ENCODE results near the gene KCNE3. TPM values are rescaled to one million over a fixed set of nuclear protein-coding genes. Genes with fewer than 3 reads are reported as not detected.

KCNE3 gene, protein sequence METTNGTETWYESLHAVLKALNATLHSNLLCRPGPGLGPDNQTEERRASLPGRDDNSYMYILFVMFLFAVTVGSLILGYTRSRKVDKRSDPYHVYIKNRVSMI
- total RNA-seq (2014; rRNA removed; shearing (Covaris generic)) (4.3 and 10.6 TPM in 2 replicates), polyA plus RNA-seq (2016; fragmentation: Nextera tagmentation; extraction: Ambion mirVana) (2.3 and 2.4 TPM in 2 replicates)
- long read RNA-seq = 0 reads

DNA sequence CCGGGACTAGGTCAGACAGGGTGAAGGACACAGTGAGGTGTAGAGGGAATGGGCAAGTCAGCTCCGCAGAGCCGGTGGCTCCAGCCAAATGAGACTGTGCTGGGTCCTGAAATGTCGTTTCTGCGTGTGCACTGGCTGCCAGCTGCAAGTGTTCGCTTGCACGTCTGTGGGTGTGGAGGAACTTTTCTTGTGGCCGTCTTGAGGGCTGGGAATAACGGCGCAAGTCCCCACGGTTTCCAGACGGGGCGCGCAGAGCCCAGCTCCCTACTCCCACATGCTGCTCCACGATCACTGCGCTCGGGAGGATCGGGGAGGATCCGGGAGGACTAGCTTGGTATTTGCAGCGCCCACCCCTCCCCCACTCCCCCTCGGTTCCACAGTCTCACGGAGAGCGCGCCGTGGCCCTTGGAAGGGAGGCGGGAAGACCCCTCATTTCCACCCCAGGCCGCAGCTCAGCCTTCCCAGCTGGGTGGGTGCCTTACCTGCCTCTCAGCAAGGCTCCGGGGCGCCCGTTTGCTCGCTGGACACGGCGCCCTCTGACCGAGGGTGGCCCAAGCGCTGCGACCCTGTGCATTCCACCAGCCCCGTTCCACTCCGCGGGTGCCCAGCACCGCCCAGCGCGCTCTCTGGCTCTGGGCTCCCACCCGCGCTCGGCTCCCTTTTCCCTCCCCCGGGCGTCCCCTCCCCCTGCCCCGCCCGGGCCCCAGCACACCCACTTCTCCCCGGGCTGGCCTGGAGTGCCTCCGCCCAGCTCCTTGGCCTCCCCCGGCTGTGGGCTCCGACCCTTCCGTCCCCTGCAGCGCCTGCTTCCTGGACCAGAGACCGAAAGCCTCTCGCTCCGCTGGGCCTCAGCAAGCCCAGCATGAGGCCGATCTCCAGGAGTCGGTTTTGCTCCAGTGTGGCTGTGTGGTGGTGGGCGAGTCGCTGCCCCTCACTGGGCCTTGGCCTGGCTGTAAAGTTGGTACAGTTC is at the start of gene KCNE3:
KCNE3 (minus strand) TSS at position 634 of the 970 bp plus-strand sequence. CDS start 9,986 bp downstream, outside the sequence.
- H3K27ac Mint-ChIP-seq = peak within 1 kb of the TSS; percentile 24; the same call in 1 of the 2 replicates

More for the DNA sequence above, at the start of gene KCNE3:
- Histone ChIP-seq H3K4me1 (ENCODE audit: insufficient read depth) (peaks cover 13% of the 10 kb centered on the region), H3K27me3 (ENCODE audit: insufficient read depth) (peaks cover 11% of the 10 kb centered on the region; the same call in 1 of the 2 replicates), H2AFZ (peak within 1 kb of the TSS; percentile 97), H3F3A (replicated peaks; ENCODE audit: low read depth) (no peaks in the 10 kb centered on the region), H3K9me2 (ENCODE audit: insufficient read depth) (peaks cover 19% of the 10 kb centered on the region), H3K36me3 (ENCODE audit: insufficient read depth) (no peaks in the 10 kb centered on the region), H4K20me1 (replicated peaks; ENCODE audit: insufficient read depth) (no peaks in the 10 kb centered on the region), H3K4me2 (peak within 1 kb of the TSS; percentile 84), H3K79me2 (replicated peaks; ENCODE audit: insufficient read depth) (no peaks in the 10 kb centered on the region), H3K27ac (ENCODE audit: low read depth) (no peak within 1 kb of the TSS), H3K4me3 (peak within 1 kb of the TSS; percentile 72)
- TF ChIP-seq JUNB (IDR thresholded peaks at IDR 0.05; ENCODE audit: unreplicated experiment) = no peak
- no peak for TF ChIP-seq NANOG (IDR thresholded peaks at IDR 0.05; ENCODE audit: borderline replicate concordance)
- TF ChIP-seq POLR2AphosphoS5 (IDR thresholded peaks at IDR 0.05; ENCODE audit: low read depth) = no peak
- TF ChIP-seq, protein P1, sequence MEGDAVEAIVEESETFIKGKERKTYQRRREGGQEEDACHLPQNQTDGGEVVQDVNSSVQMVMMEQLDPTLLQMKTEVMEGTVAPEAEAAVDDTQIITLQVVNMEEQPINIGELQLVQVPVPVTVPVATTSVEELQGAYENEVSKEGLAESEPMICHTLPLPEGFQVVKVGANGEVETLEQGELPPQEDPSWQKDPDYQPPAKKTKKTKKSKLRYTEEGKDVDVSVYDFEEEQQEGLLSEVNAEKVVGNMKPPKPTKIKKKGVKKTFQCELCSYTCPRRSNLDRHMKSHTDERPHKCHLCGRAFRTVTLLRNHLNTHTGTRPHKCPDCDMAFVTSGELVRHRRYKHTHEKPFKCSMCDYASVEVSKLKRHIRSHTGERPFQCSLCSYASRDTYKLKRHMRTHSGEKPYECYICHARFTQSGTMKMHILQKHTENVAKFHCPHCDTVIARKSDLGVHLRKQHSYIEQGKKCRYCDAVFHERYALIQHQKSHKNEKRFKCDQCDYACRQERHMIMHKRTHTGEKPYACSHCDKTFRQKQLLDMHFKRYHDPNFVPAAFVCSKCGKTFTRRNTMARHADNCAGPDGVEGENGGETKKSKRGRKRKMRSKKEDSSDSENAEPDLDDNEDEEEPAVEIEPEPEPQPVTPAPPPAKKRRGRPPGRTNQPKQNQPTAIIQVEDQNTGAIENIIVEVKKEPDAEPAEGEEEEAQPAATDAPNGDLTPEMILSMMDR (conservative IDR thresholded peaks at IDR 0.05; ENCODE audit: low read depth in 2 of 2) = no peak
- TF ChIP-seq, protein P2, sequence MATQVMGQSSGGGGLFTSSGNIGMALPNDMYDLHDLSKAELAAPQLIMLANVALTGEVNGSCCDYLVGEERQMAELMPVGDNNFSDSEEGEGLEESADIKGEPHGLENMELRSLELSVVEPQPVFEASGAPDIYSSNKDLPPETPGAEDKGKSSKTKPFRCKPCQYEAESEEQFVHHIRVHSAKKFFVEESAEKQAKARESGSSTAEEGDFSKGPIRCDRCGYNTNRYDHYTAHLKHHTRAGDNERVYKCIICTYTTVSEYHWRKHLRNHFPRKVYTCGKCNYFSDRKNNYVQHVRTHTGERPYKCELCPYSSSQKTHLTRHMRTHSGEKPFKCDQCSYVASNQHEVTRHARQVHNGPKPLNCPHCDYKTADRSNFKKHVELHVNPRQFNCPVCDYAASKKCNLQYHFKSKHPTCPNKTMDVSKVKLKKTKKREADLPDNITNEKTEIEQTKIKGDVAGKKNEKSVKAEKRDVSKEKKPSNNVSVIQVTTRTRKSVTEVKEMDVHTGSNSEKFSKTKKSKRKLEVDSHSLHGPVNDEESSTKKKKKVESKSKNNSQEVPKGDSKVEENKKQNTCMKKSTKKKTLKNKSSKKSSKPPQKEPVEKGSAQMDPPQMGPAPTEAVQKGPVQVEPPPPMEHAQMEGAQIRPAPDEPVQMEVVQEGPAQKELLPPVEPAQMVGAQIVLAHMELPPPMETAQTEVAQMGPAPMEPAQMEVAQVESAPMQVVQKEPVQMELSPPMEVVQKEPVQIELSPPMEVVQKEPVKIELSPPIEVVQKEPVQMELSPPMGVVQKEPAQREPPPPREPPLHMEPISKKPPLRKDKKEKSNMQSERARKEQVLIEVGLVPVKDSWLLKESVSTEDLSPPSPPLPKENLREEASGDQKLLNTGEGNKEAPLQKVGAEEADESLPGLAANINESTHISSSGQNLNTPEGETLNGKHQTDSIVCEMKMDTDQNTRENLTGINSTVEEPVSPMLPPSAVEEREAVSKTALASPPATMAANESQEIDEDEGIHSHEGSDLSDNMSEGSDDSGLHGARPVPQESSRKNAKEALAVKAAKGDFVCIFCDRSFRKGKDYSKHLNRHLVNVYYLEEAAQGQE (IDR thresholded peaks at IDR 0.05; ENCODE audit: unreplicated experiment) = no peak
- no peak for TF ChIP-seq EZH2 (IDR thresholded peaks at IDR 0.05; ENCODE audit: low read depth, unreplicated experiment)
- TF ChIP-seq ZNF114 (CRISPR knock-in tag; IDR thresholded peaks at IDR 0.05) = no peak
- no peak for TF ChIP-seq STAT1 (IDR thresholded peaks at IDR 0.05; ENCODE audit: unreplicated experiment)
- TF ChIP-seq ZNF331 (CRISPR knock-in tag; IDR thresholded peaks at IDR 0.05; ENCODE audit: low read depth) = no peak
- TF ChIP-seq, protein P3, sequence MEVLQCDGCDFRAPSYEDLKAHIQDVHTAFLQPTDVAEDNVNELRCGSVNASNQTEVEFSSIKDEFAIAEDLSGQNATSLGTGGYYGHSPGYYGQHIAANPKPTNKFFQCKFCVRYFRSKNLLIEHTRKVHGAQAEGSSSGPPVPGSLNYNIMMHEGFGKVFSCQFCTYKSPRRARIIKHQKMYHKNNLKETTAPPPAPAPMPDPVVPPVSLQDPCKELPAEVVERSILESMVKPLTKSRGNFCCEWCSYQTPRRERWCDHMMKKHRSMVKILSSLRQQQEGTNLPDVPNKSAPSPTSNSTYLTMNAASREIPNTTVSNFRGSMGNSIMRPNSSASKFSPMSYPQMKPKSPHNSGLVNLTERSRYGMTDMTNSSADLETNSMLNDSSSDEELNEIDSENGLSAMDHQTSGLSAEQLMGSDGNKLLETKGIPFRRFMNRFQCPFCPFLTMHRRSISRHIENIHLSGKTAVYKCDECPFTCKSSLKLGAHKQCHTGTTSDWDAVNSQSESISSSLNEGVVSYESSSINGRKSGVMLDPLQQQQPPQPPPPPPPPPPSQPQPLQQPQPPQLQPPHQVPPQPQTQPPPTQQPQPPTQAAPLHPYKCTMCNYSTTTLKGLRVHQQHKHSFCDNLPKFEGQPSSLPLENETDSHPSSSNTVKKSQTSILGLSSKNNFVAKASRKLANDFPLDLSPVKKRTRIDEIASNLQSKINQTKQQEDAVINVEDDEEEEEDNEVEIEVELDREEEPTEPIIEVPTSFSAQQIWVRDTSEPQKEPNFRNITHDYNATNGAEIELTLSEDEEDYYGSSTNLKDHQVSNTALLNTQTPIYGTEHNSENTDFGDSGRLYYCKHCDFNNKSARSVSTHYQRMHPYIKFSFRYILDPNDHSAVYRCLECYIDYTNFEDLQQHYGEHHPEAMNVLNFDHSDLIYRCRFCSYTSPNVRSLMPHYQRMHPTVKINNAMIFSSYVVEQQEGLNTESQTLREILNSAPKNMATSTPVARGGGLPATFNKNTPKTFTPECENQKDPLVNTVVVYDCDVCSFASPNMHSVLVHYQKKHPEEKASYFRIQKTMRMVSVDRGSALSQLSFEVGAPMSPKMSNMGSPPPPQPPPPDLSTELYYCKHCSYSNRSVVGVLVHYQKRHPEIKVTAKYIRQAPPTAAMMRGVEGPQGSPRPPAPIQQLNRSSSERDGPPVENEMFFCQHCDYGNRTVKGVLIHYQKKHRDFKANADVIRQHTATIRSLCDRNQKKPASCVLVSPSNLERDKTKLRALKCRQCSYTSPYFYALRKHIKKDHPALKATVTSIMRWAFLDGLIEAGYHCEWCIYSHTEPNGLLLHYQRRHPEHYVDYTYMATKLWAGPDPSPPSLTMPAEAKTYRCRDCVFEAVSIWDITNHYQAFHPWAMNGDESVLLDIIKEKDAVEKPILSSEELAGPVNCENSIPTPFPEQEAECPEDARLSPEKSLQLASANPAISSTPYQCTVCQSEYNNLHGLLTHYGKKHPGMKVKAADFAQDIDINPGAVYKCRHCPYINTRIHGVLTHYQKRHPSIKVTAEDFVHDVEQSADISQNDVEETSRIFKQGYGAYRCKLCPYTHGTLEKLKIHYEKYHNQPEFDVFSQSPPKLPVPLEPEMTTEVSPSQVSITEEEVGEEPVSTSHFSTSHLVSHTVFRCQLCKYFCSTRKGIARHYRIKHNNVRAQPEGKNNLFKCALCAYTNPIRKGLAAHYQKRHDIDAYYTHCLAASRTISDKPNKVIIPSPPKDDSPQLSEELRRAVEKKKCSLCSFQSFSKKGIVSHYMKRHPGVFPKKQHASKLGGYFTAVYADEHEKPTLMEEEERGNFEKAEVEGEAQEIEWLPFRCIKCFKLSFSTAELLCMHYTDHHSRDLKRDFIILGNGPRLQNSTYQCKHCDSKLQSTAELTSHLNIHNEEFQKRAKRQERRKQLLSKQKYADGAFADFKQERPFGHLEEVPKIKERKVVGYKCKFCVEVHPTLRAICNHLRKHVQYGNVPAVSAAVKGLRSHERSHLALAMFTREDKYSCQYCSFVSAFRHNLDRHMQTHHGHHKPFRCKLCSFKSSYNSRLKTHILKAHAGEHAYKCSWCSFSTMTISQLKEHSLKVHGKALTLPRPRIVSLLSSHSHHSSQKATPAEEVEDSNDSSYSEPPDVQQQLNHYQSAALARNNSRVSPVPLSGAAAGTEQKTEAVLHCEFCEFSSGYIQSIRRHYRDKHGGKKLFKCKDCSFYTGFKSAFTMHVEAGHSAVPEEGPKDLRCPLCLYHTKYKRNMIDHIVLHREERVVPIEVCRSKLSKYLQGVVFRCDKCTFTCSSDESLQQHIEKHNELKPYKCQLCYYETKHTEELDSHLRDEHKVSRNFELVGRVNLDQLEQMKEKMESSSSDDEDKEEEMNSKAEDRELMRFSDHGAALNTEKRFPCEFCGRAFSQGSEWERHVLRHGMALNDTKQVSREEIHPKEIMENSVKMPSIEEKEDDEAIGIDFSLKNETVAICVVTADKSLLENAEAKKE (CRISPR knock-in tag; IDR thresholded peaks at IDR 0.05) = no peak
- TF ChIP-seq, protein P4, sequence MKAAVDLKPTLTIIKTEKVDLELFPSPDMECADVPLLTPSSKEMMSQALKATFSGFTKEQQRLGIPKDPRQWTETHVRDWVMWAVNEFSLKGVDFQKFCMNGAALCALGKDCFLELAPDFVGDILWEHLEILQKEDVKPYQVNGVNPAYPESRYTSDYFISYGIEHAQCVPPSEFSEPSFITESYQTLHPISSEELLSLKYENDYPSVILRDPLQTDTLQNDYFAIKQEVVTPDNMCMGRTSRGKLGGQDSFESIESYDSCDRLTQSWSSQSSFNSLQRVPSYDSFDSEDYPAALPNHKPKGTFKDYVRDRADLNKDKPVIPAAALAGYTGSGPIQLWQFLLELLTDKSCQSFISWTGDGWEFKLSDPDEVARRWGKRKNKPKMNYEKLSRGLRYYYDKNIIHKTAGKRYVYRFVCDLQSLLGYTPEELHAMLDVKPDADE (IDR thresholded peaks at IDR 0.05) = no peak; the same call in 1 of the 2 replicates
- Mint-ChIP-seq H3K4me3 (peak within 1 kb of the TSS; percentile 68), H3K9me3 (no peaks in the 10 kb centered on the region), H3K4me1 (peaks cover 18% of the 10 kb centered on the region), H3K27me3 (ENCODE audit: insufficient read depth, low read depth, poor library complexity) (peaks cover 11% of the 10 kb centered on the region), H3K36me3 (ENCODE audit: low read depth) (no peaks in the 10 kb centered on the region)
- DNase-seq (ENCODE audit: low spot score) (peak; percentile 77), ATAC-seq (peak; percentile 86)
